Trophoblast cell (in vitro differentiated cells and primary cell): Measurements from ENCODE around the gene SLCO2B1.

Experiments
- DNase-seq, 2 donors: peaks; one replicate each; pipeline ENCODE4 v3.0.0-alpha.2; 2016
- H2AFZ ChIP-seq: 2 replicates; pipeline ENCODE4 v1.6.1; 2013; ENCODE audit warnings: low read length, moderate library complexity, mild to moderate bottlenecking; ENCODE audit not compliant: insufficient read depth, poor library complexity
- H2AK5ac ChIP-seq: 2 replicates; pipeline ENCODE4 v1.6.1; 2013; ENCODE audit warnings: mild to moderate bottlenecking, low read length
- H2BK120ac ChIP-seq: 2 replicates; pipeline ENCODE4 v1.6.1; 2013; ENCODE audit warnings: low read length, mild to moderate bottlenecking, moderate library complexity; ENCODE audit not compliant: insufficient read depth, poor library complexity
- H2BK12ac ChIP-seq: 2 replicates; pipeline ENCODE4 v1.6.1; 2013; ENCODE audit warnings: mild to moderate bottlenecking, low read length, moderate library complexity
- H2BK5ac ChIP-seq: 2 replicates; pipeline ENCODE4 v1.6.1; 2013; ENCODE audit warnings: low read length, low read depth, moderate library complexity, mild to moderate bottlenecking; ENCODE audit not compliant: poor library complexity
- H3K14ac ChIP-seq: 2 replicates; pipeline ENCODE4 v1.6.1; 2013; ENCODE audit warnings: mild to moderate bottlenecking, low read length
- H3K18ac ChIP-seq: 2 replicates; pipeline ENCODE4 v1.6.1; 2013; ENCODE audit warnings: mild to moderate bottlenecking, low read length
- H3K23ac ChIP-seq: 2 replicates; pipeline ENCODE4 v1.6.1; 2013; ENCODE audit warnings: low read length
- H3K27ac ChIP-seq: 2 replicates; pipeline ENCODE4 v1.5.1; 2013; ENCODE audit warnings: low read depth, mild to moderate bottlenecking, inconsistent platforms, low read length, moderate library complexity
- H3K27me3 ChIP-seq: 2 replicates; pipeline ENCODE4 v1.6.1; 2013; ENCODE audit warnings: inconsistent platforms, mild to moderate bottlenecking, low read length, moderate library complexity; ENCODE audit not compliant: insufficient read depth
- H3K36me3 ChIP-seq, 2 experiments: 1 replicate in 1 of 2; 2 replicates in 1 of 2; pipeline ENCODE4 v1.6.1; 2013; ENCODE audit warnings: low read length in 2 of 2, mild to moderate bottlenecking in 2 of 2, moderate library complexity in 1 of 2; ENCODE audit not compliant: insufficient read depth in 2 of 2, control insufficient read depth in 1 of 2
- H3K4ac ChIP-seq: 2 replicates; pipeline ENCODE4 v1.6.1; 2013; ENCODE audit warnings: low read depth, mild to moderate bottlenecking, low read length, moderate library complexity
- H3K4me1 ChIP-seq, 2 experiments: 1 replicate in 1 of 2; 2 replicates in 1 of 2; pipeline ENCODE4 v1.6.1; 2013; ENCODE audit warnings: low read length in 2 of 2, mild to moderate bottlenecking in 2 of 2, moderate library complexity in 1 of 2; ENCODE audit not compliant: insufficient read depth in 2 of 2, control insufficient read depth in 1 of 2
- H3K4me2 ChIP-seq: 2 replicates; pipeline ENCODE4 v1.6.1; 2013; ENCODE audit warnings: inconsistent platforms, mild to moderate bottlenecking, low read length, moderate library complexity
- H3K4me3 ChIP-seq: 2 replicates; pipeline ENCODE4 v1.5.1; 2013; ENCODE audit warnings: mild to moderate bottlenecking, low read depth, low read length, inconsistent platforms
- H3K79me1 ChIP-seq: one replicate; pipeline ENCODE4 v1.6.1; 2013; ENCODE audit warnings: low read length
- H3K79me2 ChIP-seq: 2 replicates; pipeline ENCODE4 v1.6.1; 2013; ENCODE audit warnings: low read length, mild to moderate bottlenecking; ENCODE audit not compliant: control insufficient read depth, insufficient read depth, poor library complexity
- H3K9ac ChIP-seq: 2 replicates; pipeline ENCODE4 v1.6.1; 2013; ENCODE audit warnings: mild to moderate bottlenecking, low read length
- H3K9me3 ChIP-seq: 2 replicates; pipeline ENCODE4 v1.6.1; 2013; ENCODE audit warnings: low read depth, mild to moderate bottlenecking, control low read depth, inconsistent platforms, low read length; ENCODE audit not compliant: insufficient read depth
- H4K12ac ChIP-seq: 2 replicates; pipeline ENCODE4 v1.6.1; 2013; ENCODE audit warnings: low read depth, mild to moderate bottlenecking, low read length, moderate library complexity
- H4K8ac ChIP-seq: 2 replicates; pipeline ENCODE4 v1.6.1; 2013; ENCODE audit warnings: low read depth, mild to moderate bottlenecking, low read length, moderate library complexity
- H4K91ac ChIP-seq: one replicate; pipeline ENCODE4 v1.6.1; 2013; ENCODE audit warnings: low read depth, mild to moderate bottlenecking, low read length, moderate library complexity
- WGBS: extraction: QIAGEN DNeasy Blood & Tissue Kit; methylation state at CpG from one replicate; pipeline ENCODE4 v1.1.7; 2013; ENCODE audit warnings: missing lambda C conversion rate; ENCODE audit not compliant: insufficient read length, insufficient coverage; ENCODE audit errors: extremely low coverage; 5-methylcytosine and 5-hydroxymethylcytosine counted together

The SLCO2B1 gene

DNA sequence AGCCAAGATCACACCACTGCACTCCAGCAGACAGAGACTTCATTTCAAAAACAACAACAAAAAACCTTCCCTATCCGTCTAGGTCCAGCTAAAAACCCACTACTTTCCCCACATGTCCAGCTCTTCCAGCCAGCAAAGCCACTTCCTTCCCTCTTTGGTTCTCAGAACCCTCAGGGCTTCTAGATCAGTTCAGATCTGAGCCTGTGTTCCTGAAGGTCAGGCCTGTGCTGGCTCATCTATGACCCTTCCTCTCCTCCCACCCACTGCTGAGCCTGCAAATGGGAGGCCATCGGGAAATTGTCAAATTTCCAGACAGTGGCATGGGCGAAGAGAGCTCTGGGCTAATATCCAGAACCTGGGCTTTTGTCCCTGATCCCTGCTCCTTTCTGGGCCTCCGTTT lies 37.8 kb downstream of the SLCO2B1 start:
- Histone ChIP-seq H4K91ac (no peak overlapping the region), H2BK12ac (peak overlapping the region; percentile 37), H4K12ac (no peak overlapping the region), H4K8ac (no peak overlapping the region), H2BK120ac (no peak overlapping the region), H3K27ac (peak overlapping the region; percentile 55), H3K18ac (no peak overlapping the region), H2BK5ac (peak overlapping the region; percentile 15), H3K4me3 (no peak overlapping the region), H3K4ac (no peak overlapping the region), H3K9ac (no peak overlapping the region), H3K79me2 (no peaks in the 10 kb centered on the region), H3K36me3 (no peaks in the 10 kb centered on the region), H2AFZ (no peak overlapping the region), H3K9me3 (no peaks in the 10 kb centered on the region), H3K27me3 (no peaks in the 10 kb centered on the region), H3K14ac (no peak overlapping the region), H3K79me1 (peaks cover 21% of the 10 kb centered on the region), H3K23ac (no peak overlapping the region), H2AK5ac (no peak overlapping the region), H3K4me2 (no peak overlapping the region), H3K4me1 (peaks cover 41 to 47% of the 10 kb centered on the region in 2 experiments)
- WGBS = no CpG with 5 or more reads among the region's 4 CpGs
- DNase-seq = peak in 1 of 2 donors; percentile 38

DNA sequence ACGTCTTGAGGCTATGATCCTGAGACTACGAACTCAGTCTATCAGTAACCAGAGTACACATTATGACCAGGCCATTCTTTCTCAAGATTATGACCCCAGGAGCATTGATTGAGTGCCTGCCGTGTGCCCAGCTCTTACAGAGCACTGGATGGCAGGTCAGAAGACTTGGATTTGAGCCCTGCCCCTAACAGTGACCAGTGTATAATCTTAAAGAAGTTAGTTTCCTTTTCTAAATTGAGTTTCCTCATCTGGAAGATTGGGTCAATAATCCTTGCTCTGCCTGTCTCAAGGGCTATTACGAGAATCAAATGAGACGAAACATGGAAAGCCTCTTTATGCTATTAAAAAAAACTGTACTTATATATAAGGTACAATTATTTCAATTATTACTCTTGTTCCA lies 38.2 kb downstream of the SLCO2B1 start:
- Histone ChIP-seq H3K14ac (no peak overlapping the region), H4K91ac (peak overlapping the region; percentile 41), H3K4ac (no peak overlapping the region), H2BK12ac (peak overlapping the region; percentile 37), H3K27me3 (no peaks in the 10 kb centered on the region), H3K79me1 (peaks cover 19% of the 10 kb centered on the region), H3K36me3 (no peaks in the 10 kb centered on the region), H3K4me2 (no peak overlapping the region), H3K79me2 (no peaks in the 10 kb centered on the region), H4K8ac (no peak overlapping the region), H3K4me3 (no peak overlapping the region), H3K27ac (peak overlapping the region; percentile 55), H3K23ac (no peak overlapping the region), H2BK5ac (peak overlapping the region; percentile 15), H3K4me1 (peaks cover 39 to 44% of the 10 kb centered on the region in 2 experiments), H2AK5ac (no peak overlapping the region), H3K18ac (no peak overlapping the region), H4K12ac (no peak overlapping the region), H2BK120ac (no peak overlapping the region), H2AFZ (no peak overlapping the region), H3K9me3 (no peaks in the 10 kb centered on the region), H3K9ac (no peak overlapping the region)
- no peak for DNase-seq
- no CpG with 5 or more reads among the region's 5 CpGs for WGBS

DNA sequence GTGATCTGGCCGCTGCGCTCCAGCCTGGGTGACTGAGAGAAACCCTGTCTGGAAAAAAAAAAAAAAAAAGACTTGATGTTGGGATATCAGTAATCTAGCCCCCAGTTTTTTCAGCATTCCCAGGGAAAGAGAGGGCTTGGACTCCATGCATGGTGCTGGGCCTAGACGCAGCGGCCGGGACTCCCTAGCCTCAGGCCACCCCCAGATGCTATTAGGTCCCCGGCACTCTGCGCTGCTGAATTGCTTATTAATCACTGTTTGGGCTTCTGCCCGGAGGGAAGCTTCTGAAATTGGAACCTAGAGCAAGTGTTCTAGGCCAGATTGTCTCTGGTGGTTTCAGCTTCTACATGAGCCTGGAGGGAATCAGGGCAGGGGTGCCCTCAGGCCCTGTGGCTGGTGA lies 39.0 kb downstream of the SLCO2B1 start:
- no peak overlapping the region for H3K4ac ChIP-seq
- H3K18ac ChIP-seq = peak overlapping the region; percentile 24
- no peak overlapping the region for H3K4me2 ChIP-seq
- H2AK5ac ChIP-seq = peak overlapping the region; percentile 23
- H2BK5ac ChIP-seq = no peak overlapping the region
- H2AFZ ChIP-seq = no peak overlapping the region
- H4K91ac ChIP-seq = peak overlapping the region; percentile 47
- no peak overlapping the region for H2BK120ac ChIP-seq
- H3K14ac ChIP-seq = no peak overlapping the region
- H2BK12ac ChIP-seq = peak overlapping the region; percentile 55
- peaks cover 13% of the 10 kb centered on the region for H3K79me1 ChIP-seq
- no peak overlapping the region for H4K12ac ChIP-seq
- no peak overlapping the region for H3K4me3 ChIP-seq
- H3K9me3 ChIP-seq = no peaks in the 10 kb centered on the region
- no peak overlapping the region for H4K8ac ChIP-seq
- no peak overlapping the region for H3K27ac ChIP-seq
- H3K27me3 ChIP-seq = no peaks in the 10 kb centered on the region
- no peaks in the 10 kb centered on the region for H3K36me3 ChIP-seq
- peak in 1 of 2 donors; percentile 23 for DNase-seq
- peaks cover 34 to 42% of the 10 kb centered on the region in 2 experiments for H3K4me1 ChIP-seq
- WGBS = no CpG with 5 or more reads among the region's 8 CpGs
- H3K9ac ChIP-seq = no peak overlapping the region
- H3K23ac ChIP-seq = no peak overlapping the region
- H3K79me2 ChIP-seq = no peaks in the 10 kb centered on the region

DNA sequence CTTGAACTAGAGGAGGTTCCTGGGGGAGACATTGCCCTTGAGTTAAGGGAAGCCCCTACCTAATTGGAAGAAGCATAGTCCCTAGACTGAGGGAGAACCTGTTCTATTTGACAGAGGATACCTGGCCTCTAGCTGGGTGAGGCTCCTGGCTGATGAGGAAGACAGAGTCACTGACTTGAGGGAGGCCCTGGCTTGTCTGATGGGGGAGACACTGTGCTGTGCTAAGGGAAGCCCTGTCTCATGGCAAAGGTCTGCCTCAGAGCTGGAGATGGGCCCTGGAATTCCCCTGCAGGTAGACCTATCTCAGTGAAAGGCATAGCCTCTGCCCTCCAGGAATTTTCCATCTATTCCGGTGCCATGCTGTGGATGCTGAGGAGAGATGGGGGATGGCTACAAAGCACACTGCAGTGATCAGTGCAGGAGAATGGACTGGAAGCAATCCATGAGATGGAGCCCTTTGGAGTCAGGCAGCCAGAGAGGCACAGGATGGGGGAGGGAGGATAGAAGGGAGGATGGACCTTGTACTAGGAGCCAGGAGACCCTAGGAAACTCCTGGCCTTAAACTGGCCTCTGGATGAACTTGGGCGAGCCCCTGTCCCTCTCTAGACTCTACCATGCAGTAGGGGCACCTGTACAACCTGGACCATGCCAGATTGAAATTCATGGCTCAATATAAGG lies 39.9 kb downstream of the SLCO2B1 start:
- no peak overlapping the region for H3K18ac ChIP-seq

More for the DNA sequence above, 39.9 kb downstream of the SLCO2B1 start:
- Histone ChIP-seq H2AK5ac (no peak overlapping the region), H2BK120ac (peak overlapping the region; percentile 12), H2AFZ (no peak overlapping the region), H4K12ac (no peak overlapping the region), H3K79me1 (peaks cover 10% of the 10 kb centered on the region), H3K27me3 (no peaks in the 10 kb centered on the region), H3K9ac (no peak overlapping the region), H4K91ac (peak overlapping the region; percentile 47), H3K36me3 (no peaks in the 10 kb centered on the region), H3K23ac (no peak overlapping the region), H3K4me3 (no peak overlapping the region), H3K4me2 (no peak overlapping the region), H3K9me3 (no peaks in the 10 kb centered on the region), H4K8ac (no peak overlapping the region), H2BK12ac (peak overlapping the region; percentile 58), H3K14ac (no peak overlapping the region), H3K79me2 (no peaks in the 10 kb centered on the region), H3K27ac (no peak overlapping the region), H3K4ac (no peak overlapping the region), H2BK5ac (peak overlapping the region; percentile 10), H3K4me1 (peaks cover 28 to 38% of the 10 kb centered on the region in 2 experiments)
- WGBS = no CpG with 5 or more reads among the region's 2 CpGs
- no peak for DNase-seq
